NCI-H2107 (cell line): Measurements from ENCODE around the gene ZDHHC21.
"Not testable (repeated sequence)": the region's sequence is repeated elsewhere in the genome, so short reads cannot be mapped to it uniquely, and the experiment has no call there.

Experiments
- DNase-seq: peaks from one replicate; lab custom pipeline; 2025; lab: John Stamatoyannopoulos, UW

ZDHHC21 gene

DNA sequence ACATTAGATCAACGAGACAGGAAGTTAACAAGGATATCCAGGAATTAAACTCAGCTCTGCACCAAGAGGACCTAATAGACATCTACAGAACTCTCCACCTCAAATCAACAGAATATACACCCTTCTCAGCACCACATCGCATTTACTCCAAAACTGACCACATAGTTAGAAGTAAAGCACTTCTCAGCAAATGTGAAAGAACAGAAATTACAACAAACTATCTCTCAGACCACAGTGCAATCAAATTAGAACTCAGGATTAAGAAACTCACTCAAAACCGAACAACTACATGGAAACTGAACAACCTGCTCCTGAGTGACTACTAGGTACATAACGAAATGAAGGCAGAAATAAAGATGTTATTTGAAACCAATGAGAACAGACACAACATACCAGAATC is 10.6 kb downstream of the ZDHHC21 start:
- DNase-seq: not testable (repeated sequence)

DNA sequence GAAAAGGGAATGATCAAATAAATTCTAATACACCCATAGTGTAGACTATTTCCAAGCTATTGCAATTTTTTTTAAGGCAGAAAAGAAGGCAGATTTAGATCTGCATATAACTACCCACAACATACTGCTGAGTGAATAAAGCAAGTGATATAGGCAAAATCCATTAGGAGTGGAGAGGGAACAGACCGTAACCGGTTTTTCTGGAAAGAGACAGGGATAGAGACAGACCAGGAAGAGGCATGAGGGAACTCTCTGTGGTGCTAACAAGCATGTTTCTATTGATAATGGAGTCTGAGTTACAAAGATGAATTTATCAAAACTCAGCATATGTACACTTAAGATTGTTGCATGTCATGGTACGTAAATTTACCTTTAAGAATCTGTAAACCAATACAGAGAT is 14.5 kb downstream of the ZDHHC21 start:
- no peak for DNase-seq

DNA sequence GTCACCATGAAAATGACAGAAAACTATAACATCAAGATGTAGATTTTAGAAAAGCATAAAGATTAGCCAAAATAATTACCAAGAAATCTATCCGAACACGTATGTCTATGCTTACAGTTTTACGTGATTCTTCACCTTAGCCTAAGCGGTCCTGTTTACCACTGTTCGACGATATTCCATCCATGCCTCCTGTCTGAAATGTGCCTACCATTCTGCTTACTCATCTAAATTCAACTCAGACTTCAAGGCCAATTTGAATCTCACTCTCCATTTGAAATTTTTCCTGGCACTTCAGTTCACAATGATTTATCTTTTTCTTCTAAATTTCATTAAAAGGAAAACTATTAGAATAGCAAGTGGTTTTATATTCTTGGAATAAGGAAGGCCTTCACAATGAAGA is 15.4 kb downstream of the ZDHHC21 start:
- no peak for DNase-seq

DNA sequence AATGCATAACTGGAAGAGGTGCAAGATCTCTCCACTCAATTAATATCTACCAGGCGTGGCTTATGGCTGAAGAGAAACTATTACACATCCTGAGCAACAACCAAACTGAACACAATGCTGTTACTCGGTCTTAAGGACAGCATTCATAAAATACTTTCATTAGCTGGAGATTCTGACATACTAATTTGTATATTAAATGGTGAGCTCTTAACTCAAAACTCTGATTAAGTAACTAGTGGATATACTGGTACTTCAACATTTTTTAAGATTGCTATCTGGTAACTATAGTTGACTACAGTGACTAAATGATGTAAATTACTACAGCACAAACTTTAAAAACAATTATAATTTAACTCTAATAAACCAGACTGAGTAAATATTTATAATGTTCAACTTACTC is 15.8 kb downstream of the ZDHHC21 start:
- DNase-seq: no peak

DNA sequence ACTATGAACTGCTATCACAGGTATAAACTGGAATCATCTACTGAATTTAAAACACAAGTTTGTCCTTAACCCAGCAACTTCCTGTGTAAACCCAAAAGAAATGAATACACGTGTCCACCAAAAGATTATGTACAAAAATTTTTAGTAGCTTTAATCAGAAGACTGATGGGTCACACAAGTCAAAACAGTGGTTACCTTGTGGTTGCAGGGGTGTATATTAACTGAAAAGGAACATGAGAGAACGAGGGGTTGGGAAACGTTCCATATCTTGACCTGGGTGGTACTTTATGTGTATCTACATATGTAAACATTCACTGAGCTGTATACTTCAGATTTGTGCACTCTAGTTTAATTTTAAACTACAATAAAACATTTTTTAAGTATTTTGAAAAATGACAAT is 18.6 kb downstream of the ZDHHC21 start:
- DNase-seq: no peak

DNA sequence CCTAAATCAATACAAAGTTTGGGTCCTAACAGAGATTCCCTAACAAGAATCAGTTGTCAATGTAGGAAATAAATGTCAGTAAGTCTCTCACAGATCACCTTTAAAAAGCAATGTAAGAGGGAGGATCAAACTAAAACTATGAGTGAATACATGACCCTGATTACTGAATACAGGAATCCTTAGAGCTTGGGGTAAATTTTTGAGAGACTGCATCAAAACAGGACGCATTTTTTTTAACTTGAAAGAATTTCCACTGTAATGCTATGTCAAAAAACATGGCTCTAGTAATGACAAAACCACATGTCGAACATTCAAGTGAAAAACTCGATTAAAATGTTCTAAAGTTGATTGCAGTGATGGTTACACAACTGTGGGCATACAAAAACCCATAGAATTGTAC is 21.9 kb downstream of the ZDHHC21 start:
- DNase-seq: no peak

DNA sequence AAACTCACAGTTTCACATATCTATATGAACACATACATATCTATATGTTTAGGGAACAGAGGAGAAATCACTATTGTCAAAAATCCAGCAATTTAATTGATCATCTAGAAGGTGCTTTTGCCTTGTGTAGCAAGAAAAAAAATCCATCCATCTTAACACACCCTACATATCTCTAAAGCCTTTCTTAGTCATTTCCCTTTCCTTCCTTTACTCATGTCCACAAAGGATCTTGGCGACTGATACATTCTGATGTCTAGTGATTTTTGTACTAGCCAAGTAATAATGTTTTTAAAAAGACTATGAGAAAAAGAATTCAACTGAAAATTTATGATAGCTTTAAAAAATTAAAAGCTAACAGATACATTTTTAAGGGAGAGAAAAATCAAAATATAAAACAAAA is 22.5 kb downstream of the ZDHHC21 start:
- no peak for DNase-seq

DNA sequence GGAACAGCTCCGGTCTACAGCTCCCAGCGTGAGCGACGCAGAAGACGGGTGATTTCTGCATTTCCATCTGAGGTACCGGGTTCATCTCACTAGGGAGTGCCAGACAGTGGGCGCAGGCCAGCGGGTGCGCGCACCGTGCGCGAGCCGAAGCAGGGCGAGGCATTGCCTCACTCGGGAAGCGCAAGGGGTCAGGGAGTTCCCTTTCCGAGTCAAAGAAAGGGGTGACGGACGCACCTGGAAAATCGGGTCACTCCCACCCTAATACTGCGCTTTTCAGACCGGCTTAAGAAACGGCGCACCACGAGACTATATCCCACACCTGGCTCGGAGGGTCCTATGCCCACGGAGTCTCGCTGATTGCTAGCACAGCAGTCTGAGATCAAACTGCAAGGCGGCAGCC is 29.2 kb downstream of the ZDHHC21 start:
- DNase-seq: not testable (repeated sequence)

DNA sequence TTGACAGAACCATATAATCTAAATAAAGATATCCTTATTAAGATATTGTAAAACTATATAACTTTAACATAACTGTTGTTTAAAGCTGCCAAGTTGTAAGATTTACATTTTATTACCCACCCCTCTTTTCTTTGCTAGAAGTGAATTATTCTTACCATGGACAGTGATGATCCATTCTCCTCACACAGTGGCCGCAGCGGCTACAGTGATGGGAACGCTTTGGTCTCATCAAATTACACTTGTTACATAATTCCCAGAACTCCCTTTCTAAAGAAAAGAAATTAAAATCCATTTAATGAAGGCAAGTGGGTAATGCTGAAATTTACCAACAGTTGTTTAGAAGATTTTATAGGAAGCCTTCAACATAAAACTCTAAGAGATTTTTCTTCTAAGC is 31.2 kb downstream of the ZDHHC21 start:
- no peak for DNase-seq

DNA sequence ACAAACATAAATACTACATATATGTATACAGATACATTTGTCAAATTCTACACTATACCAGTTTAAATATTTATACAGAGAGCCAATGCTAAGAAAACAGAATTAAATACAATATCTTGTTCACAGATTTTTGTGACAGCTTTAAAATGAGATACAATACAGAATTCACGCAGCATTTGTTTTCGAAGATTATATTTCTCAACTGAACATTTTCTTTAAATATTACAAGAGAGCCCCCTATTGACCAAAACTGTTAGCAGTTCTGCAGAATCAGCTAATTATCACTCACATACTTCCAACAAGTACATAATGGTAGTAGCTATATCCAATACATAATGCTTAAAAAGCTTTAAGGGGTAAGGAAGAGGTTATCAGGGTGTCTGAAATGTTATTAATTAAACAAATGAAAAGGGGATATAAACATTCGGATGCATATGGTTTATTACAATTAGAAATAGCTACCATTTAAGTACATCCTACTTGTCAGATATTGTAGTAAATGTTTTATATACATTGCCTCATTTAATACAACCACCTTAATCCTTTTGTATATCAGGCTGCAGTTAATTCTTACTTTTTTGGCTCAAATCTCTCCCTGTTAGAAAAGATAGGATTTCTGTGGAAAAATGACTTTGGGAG is 31.7 kb downstream of the ZDHHC21 start:
- no peak for DNase-seq

DNA sequence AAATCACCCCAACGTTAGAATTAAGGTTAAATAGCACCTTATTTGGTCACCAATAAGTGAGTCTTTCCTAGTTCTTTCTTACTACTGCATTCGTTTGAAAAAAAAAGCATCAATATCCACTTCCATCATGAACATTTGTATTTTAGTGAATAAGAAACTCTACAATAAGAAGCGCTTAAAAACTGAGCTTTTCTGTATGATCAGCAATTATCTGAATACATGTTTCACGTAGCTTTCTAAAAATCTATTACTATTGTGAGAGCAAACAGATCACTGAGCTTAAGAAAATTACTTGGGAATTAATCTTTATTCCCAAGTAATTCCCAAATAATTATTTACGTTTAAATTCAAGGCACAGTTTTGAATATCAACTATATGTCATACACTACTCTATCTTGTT is 32.5 kb downstream of the ZDHHC21 start:
- DNase-seq: no peak

DNA sequence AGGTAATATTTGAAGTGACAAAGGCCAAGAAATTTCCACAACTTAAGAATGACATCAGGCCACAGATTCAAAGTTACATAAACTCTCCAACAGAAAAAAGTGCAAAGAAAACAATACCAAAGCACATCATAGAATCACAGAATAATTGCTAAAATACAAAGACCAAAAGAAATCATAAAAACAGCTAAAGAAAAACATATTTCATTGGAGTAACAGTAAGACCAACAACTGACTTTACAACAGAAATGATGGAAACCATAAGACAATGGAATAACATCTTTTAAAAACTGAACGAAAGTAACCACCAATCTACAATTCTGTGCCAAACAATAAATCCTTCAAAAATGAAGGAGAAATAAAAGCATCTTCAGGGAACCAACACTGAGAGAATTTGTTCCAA is 38.3 kb downstream of the ZDHHC21 start:
- DNase-seq: no peak

DNA sequence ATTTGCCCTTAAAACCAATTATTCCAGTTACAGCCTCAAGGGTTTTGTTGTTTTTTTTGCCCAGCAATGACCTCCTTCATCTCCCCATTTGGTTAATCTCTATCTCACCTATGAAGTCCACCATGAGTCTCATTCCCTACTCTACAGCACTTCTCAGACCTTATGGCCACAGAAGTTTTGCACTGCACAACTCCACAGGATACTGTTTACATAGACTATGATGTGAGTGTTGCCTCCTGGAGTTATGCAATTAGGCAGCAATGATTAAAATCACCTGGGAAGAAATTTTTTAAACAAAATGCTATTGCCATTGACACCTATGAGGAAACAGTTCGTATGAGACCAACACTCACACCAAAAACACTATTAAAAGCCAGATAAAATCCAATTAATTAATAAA is 39.7 kb downstream of the ZDHHC21 start:
- DNase-seq: no peak

DNA sequence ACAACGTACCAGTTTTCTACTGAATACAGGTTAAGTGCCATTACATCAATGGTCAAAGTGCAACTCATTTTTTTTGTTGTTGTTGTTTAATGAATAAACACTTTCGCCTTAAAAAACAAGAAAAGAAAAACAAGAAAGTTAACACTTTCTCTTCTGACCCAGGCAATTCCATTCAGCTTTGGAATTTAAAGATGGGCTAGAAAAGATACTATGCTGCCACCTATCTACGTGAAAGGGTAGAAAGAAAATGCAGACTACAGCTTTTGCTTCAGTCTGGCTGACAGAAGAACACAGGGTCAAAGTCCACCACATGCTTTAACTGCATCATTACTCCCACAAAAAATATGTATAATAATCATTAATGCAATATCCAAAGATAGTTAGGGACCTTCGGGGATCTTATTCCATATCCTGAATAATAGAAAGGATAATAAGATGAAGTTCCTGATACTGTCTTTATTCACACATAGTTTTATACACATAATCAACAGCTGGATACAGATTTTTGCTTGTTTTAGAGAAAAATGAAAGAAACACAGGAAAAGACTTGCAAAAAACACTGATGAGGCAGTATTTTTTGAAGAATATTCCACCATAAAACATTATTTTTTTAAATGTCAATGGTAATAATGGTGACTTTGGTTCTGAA is 40.4 kb downstream of the ZDHHC21 start:
- DNase-seq: no peak

DNA sequence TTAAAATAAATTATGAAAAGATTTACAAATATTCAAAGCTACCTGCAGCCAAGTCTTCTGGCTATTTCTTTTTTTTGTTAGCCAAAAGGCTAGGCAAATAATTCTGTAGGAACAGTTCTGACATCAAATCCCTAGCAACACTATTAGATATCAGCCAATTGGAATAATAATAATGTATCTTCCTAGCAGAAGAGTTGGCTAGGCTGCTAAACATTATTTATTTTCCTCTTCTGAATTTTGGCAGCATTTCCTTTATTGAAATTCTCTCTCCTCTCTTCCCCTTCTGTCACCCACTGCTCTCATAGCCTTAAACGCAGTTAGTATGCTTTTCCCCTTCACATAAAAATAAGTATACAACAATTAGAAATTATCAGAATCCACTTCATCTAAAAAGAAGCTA is 42.6 kb downstream of the ZDHHC21 start:
- no peak for DNase-seq

DNA sequence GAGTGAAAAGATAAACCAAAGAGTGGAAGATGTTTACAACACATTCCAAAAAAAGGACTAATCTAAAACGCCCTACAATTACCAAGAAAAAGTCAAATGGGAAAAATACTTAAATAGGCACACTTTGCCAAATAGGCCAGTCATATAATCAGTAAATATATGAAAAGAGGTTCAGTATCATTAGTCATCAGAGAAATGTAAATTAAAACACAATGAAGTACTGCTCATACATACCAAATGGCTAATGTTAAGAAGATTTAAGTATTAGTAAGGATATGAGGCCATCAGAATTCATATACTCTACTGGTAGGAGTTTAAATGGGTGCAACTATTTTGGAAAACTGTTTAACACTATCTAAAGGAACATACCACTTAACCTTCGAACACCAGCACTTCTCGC is 47.6 kb downstream of the ZDHHC21 start:
- no peak for DNase-seq

DNA sequence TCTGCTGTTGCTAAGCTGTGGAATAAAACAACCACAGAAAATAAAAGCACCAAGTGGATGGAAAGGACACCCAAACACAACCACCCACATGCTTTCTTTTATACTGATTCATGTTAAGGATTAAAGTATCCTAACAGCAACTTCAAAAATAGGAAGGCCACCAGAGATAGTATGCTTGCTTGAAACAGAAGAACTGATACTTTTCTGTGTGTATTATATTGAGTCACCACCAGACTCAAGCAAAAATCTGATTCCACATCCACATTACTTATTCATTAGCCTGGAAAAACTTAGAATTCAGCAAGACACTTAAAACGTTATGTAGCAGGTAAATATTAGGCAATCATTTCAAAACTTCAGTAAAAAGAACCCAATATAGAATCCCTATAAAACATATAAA is 52.3 kb downstream of the ZDHHC21 start:
- DNase-seq: no peak

DNA sequence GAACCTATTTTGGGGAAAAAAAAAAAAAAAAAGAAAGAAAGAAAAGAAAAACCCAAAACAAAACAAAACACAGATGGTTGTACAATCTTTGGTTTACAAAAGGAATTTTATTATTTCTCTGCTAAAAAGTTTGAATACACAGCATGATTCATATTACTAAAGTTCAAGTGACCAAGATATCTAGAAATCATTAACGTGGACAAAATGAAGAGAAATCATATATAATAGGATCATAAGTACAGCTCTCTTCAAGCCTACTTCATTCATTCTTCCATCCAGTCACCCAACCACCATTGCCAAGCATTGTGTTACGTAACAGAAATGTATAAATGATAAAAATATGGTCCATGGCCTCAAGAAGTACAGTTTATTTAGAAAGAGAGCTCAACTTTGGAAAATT is 52.9 kb downstream of the ZDHHC21 start:
- no peak for DNase-seq

DNA sequence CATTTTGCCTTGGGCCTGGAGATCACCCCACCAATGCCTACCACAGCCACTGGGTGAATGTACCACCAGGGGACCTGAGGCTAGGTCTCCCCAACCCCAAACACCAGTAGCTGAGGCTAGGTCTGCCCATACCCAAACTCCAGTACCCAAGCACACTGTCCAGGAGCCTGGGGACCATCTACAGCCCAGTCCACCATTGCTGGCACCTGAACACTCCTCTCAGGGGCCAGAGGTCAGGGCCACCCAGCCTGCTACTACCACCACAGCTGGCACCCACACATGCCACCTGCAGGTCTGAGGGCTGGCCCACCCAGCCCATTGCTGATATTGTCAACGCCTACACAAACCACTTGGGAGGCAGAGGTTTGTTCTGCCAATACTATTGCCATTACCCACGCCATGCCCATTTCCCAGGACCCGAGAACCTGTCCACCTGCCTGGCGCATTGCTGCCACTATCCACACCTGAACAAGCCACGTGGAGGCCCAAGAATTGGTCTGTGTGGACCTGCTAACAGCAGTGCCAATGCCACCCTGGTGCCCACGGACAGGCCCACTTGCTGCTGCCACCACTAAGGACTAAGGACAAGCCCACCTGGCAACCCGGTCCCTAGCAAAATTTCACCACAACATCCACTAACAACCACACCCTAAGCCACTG is 59.2 kb downstream of the ZDHHC21 start:
- no peak for DNase-seq

DNA sequence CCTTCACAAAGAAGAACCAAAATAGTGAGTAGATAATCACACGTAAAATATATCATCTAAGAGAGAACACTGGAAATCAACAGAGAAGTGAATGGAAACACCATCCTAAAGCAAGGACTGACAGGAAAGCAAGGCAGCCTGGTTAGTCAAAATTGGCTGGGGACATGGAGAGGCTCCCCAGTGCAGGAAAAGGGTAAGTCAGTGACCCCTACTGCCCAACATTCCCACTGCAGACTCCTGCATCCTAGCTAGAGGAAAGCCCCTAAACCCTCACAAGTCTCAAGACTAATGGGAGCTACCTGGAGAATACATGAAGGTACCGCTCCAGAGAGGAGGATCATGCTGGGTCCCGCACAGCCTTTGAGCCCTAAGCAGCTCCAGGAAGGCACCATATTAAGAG is 60.1 kb downstream of the ZDHHC21 start:
- no peak for DNase-seq

DNA sequence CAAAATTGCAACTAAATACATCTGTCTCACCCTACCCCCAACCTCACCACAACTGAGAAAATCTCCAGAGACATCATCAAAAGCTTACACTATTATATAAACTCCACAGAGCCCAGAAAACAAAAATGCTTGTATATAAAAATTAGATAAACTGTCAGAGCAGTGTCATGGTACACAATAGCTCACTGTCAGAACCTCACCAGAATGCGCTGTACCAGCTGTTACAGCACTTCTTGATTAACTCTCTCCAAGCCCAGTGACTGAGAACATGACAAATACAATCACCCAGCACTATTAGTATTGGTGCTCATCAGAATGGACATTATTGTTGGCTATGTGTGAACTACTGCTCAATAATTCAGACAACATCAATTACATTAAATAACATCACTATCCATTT is 65.7 kb downstream of the ZDHHC21 start:
- DNase-seq: no peak

DNA sequence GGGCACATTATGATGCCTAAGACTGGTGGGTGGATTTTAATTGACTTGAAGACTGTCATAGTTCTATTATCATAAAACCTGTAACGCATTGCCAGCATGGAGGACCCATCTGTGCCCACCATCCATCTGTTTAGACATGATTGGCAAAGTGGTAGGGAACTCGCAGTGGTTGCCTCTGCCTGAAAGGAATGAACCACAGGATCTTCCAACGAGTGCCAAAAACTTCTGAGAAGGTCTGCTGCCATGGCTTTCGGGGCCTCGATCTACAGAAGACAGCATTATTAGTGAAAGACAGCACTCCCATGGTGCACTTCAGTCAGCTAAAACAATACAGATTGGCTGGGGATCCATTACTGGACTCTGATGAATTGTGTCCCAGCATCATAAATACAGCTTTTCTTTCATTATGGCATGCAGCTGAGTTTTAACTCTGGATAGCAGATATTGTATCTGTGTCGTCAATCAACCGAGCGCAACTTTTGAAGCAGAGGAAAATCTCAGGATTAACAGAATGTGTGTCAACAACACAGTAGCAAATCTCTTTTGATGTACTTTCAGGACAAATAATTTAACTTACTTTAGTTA is 74.3 kb downstream of the ZDHHC21 start:
- no peak for DNase-seq
